Calu3 (cell line): Measurements from ENCODE around the gene GLP2R. TPM values are rescaled to one million over a fixed set of nuclear protein-coding genes. Genes with fewer than 3 reads are reported as not detected.

Experiments
- BruUV-seq: library from RNA; stranded (reverse); fragments of 400-500 nt; replicated peaks from 2 replicates; lab custom pipeline; 2021; lab: Mats Ljungman, UMichigan
- CTCF ChIA-PET: fragments of 300-600 bp; sonication (Branson Sonifier 250); formaldehyde crosslinking; loops from one replicate; lab custom pipeline; 2022; ENCODE audit warnings: antibody characterized with exemption; lab: Charles Lee
- DNase-seq: peaks from one replicate; pipeline ENCODE4 v3.0.0; 2022
- H3K27ac Mint-ChIP-seq: one replicate; pipeline ENCODE4 v1.8.0; 2022; ENCODE audit warnings: mixed read lengths; ENCODE audit not compliant: unreplicated experiment
- H3K27me3 Mint-ChIP-seq: one replicate; pipeline ENCODE4 v1.8.0; 2022; ENCODE audit warnings: mixed read lengths; ENCODE audit not compliant: unreplicated experiment
- H3K36me3 Mint-ChIP-seq: one replicate; pipeline ENCODE4 v1.8.0; 2022; ENCODE audit warnings: mild to moderate bottlenecking, moderate library complexity, mixed read lengths; ENCODE audit not compliant: insufficient read depth, unreplicated experiment
- H3K4me1 Mint-ChIP-seq: one replicate; pipeline ENCODE4 v1.8.0; 2022; ENCODE audit warnings: mild to moderate bottlenecking, low read depth, mixed read lengths; ENCODE audit not compliant: unreplicated experiment
- H3K4me3 Mint-ChIP-seq: one replicate; pipeline ENCODE4 v1.8.0; 2022; ENCODE audit warnings: mild to moderate bottlenecking, low read depth, moderate library complexity, mixed read lengths; ENCODE audit not compliant: unreplicated experiment
- H3K9me3 Mint-ChIP-seq: one replicate; pipeline ENCODE4 v1.8.0; 2022; ENCODE audit warnings: low read depth, mixed read lengths; ENCODE audit not compliant: unreplicated experiment
- intact Hi-C: fragments of 100-400 bp; cut with micrococcal nuclease; formaldehyde crosslinking; loops from one replicate; pipeline ENCODE4 v1.10.0; 2022; ENCODE audit not compliant: unreplicated experiment
- total RNA-seq: library from RNA; stranded (reverse); gene quantifications from 2 replicates; pipeline ENCODE4 v1.2.3, GENCODE V29; 2022
- TF ChIP-seq, protein P1 (sequence below): fragments of 200-600 bp; IDR thresholded peaks from one replicate; pipeline ENCODE4 v1.8.0; 2022; ENCODE audit warnings: antibody characterized with exemption; ENCODE audit not compliant: unreplicated experiment

GLP2R gene
- total RNA-seq, 1 experiment from 2014 or later, result 0.59 TPM

DNA sequence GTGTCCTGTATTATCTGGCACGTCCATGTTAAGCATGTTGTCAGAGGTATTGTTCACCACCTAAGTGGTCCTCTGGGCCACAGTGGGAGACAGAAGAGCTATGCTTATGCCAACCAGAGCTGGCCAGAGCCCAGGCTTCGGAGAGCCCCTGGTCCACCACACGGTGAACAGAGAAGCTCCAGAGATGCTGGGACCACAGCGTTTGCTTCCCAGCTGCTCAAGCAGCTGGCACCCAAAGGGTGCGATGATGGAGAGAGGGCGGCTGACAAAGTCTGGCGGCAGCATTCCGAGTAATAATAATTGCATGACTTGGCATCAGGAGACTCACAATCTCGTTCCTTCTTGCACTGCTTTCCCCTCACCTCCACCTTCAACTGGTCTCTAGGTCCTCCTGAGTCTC lies 115.1 kb downstream of the GLP2R start:
- CTCF ChIA-PET, result no interaction called here
- Mint-ChIP-seq H3K27ac (no peak overlapping the region), H3K4me3 (no peak overlapping the region), H3K36me3 (no peaks in the 10 kb centered on the region), H3K27me3 (peaks cover 12% of the 10 kb centered on the region), H3K9me3 (no peaks in the 10 kb centered on the region), H3K4me1 (no peaks in the 10 kb centered on the region)
- TF ChIP-seq, protein P1, sequence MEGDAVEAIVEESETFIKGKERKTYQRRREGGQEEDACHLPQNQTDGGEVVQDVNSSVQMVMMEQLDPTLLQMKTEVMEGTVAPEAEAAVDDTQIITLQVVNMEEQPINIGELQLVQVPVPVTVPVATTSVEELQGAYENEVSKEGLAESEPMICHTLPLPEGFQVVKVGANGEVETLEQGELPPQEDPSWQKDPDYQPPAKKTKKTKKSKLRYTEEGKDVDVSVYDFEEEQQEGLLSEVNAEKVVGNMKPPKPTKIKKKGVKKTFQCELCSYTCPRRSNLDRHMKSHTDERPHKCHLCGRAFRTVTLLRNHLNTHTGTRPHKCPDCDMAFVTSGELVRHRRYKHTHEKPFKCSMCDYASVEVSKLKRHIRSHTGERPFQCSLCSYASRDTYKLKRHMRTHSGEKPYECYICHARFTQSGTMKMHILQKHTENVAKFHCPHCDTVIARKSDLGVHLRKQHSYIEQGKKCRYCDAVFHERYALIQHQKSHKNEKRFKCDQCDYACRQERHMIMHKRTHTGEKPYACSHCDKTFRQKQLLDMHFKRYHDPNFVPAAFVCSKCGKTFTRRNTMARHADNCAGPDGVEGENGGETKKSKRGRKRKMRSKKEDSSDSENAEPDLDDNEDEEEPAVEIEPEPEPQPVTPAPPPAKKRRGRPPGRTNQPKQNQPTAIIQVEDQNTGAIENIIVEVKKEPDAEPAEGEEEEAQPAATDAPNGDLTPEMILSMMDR, result no peak
- no peak for DNase-seq
- no TSS peak for BruUV-seq
- intact Hi-C loops, result no loop called here

DNA sequence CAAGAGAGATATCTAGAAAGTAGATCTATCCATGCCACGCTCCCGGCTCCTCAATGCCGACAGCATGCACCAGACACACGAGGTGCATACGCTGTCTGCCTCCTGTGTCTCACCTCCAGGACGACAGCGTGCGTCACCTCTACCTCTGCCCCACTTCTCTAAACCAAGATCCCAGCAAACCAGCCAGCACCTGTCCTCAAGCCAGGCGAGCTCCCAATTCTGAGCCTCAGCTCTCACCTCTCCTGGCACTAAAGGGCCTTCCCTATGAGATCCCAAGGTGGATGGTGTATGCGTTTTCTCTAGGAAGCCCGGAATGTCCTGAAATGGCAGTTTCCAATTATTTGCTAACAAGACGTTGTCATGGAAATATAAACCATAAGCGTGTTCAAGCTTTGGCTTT lies 115.6 kb downstream of the GLP2R start:
- Mint-ChIP-seq H3K4me1 (no peaks in the 10 kb centered on the region), H3K4me3 (no peak overlapping the region), H3K27me3 (peaks cover 12% of the 10 kb centered on the region), H3K36me3 (no peaks in the 10 kb centered on the region), H3K27ac (no peak overlapping the region), H3K9me3 (no peaks in the 10 kb centered on the region)
- no peak for DNase-seq
- CTCF ChIA-PET, result no interaction called here
- TF ChIP-seq, protein P1, result no peak
- no TSS peak for BruUV-seq
- intact Hi-C loops, result no loop called here

Other genes with a start within 250 kb of the GLP2R start
- gene CFAP52, start 249.3 kb upstream of the GLP2R start, total RNA-seq, result not detected in 2 replicates
- 6.7 and 8.5 TPM in 2 replicates for gene USP43, start 180.4 kb upstream of the GLP2R start, total RNA-seq
- not detected in 2 replicates for gene DHRS7C, start 34.3 kb upstream of the GLP2R start, total RNA-seq
- not detected in 2 replicates for gene GSG1L2, start 3.8 kb upstream of the GLP2R start, total RNA-seq
- gene RCVRN, start 79.3 kb downstream of the GLP2R start, total RNA-seq, result not detected in 2 replicates